HepG2 (cell line): ENCODE measurements around the gene HHATL. TPM values are rescaled to one million over a fixed set of nuclear protein-coding genes. Genes with fewer than 3 reads are reported as not detected.
A peak's percentile ranks its signal among the peaks of the same experiment; 100 is the strongest.

Source experiments
- ATAC-seq: fragments of 200-7000 bp; cut with Tn5 transposase; 3 replicates; pipeline ENCODE4 v1.9.1; 2020; ENCODE audit warnings: mild to moderate bottlenecking, moderate library complexity
- BruUV-seq: library from RNA; stranded (reverse); fragments of 400-500 nt; replicated peaks from 2 replicates; lab custom pipeline; 2021; lab: Mats Ljungman, UMichigan
- CTCF ChIA-PET: fragments of 300-600 bp; formaldehyde crosslinking; extraction: SDS; loops from one replicate; lab custom pipeline; 2021; ENCODE audit warnings: low total read pairs, inconsistent platforms, low intra/inter-chr PET ratio; lab: Yijun Ruan, JAX
- POLR2A ChIA-PET: fragments of 350-600 bp; sonication (Branson Sonifier 250); formaldehyde crosslinking; loops from one replicate; lab custom pipeline; 2020; ENCODE audit warnings: antibody characterized with exemption, inconsistent platforms; lab: Yijun Ruan, JAX
- DNase-seq: peaks from one replicate; pipeline ENCODE4 v3.0.0-alpha.2; 2015; ENCODE audit warnings: low spot score
- FAIRE-seq: peaks from 3 replicates; lab custom pipeline; 2011; peaks lifted over from hg19 to GRCh38; lab: Jason Lieb, UNC
- H2AFZ ChIP-seq: one replicate; pipeline ENCODE4 v1.6.1; 2011; ENCODE audit warnings: low read length, inconsistent platforms
- H3K27ac ChIP-seq: fragments of 300-600 bp; 3 replicates; pipeline ENCODE4 v1.8.0; 2011; ENCODE audit warnings: mixed run types, mild to moderate bottlenecking, mixed read lengths, low read length, inconsistent platforms; ENCODE audit not compliant: insufficient read depth; ENCODE audit errors: extremely low read length
- H3K27me3 ChIP-seq, 2 experiments: fragments of 200-600 bp in 1 of 2; 2 replicates in 1 of 2; 3 replicates in 1 of 2; pipeline versions ENCODE4 v1.6.0 to v1.8.0; 2011; ENCODE audit warnings: low read length in 2 of 2, mild to moderate bottlenecking in 2 of 2, moderate library complexity in 2 of 2, inconsistent platforms in 1 of 2; ENCODE audit not compliant: insufficient read depth in 2 of 2, control insufficient read depth in 1 of 2
- H3K36me3 ChIP-seq, 2 experiments: fragments of 200-600 bp in 1 of 2; replicated peaks in 1 of 2; 2 replicates in 1 of 2; 3 replicates in 1 of 2; pipeline versions ENCODE4 v1.5.1 to v1.8.0; 2011; ENCODE audit warnings: low read length in 2 of 2, inconsistent platforms in 1 of 2; ENCODE audit not compliant: insufficient read depth in 2 of 2, control insufficient read depth in 1 of 2
- H3K4me1 ChIP-seq: 2 replicates; pipeline ENCODE4 v1.5.1; 2012; ENCODE audit warnings: low read length, inconsistent platforms; ENCODE audit not compliant: insufficient read depth
- H3K4me2 ChIP-seq: 2 replicates; pipeline ENCODE4 v1.6.0; 2011; ENCODE audit warnings: low read depth, low read length, inconsistent platforms
- H3K4me3 ChIP-seq, 3 experiments: fragments of 200-600 bp in 1 of 3; sonication (generic), shearing (Covaris generic) in 1 of 3; replicated peaks in 1 of 3; 2 replicates each; pipeline ENCODE4 v1.5.1; 2011 to 2016; ENCODE audit warnings: low read length in 3 of 3, inconsistent platforms in 2 of 3, low read depth in 2 of 3, mild to moderate bottlenecking in 2 of 3, control low read depth in 1 of 3, mixed read lengths in 1 of 3; ENCODE audit not compliant: insufficient read depth in 1 of 3
- H3K79me2 ChIP-seq: one replicate; pipeline ENCODE4 v1.6.1; 2011; ENCODE audit warnings: low read length, inconsistent platforms; ENCODE audit not compliant: insufficient read depth
- H3K9ac ChIP-seq: 2 replicates; pipeline ENCODE4 v1.6.0; 2011; ENCODE audit warnings: mild to moderate bottlenecking, low read depth, low read length, inconsistent platforms; ENCODE audit not compliant: insufficient read depth
- H3K9me3 ChIP-seq: 2 replicates; pipeline ENCODE4 v1.5.1; 2012; ENCODE audit warnings: mild to moderate bottlenecking, low read length
- H4K20me1 ChIP-seq: 2 replicates; pipeline ENCODE4 v1.6.0; 2011; ENCODE audit warnings: inconsistent platforms, mild to moderate bottlenecking, low read length, moderate library complexity; ENCODE audit not compliant: insufficient read depth
- FOSL2 ChIP-seq: sonication (generic); formaldehyde crosslinking; IDR thresholded peaks from 2 replicates; pipeline ENCODE4 v1.4.0; 2020; ENCODE audit warnings: missing genetic modification reagents
- MAFF ChIP-seq: IDR thresholded peaks from 2 replicates; pipeline ENCODE4 v1.6.1; 2011; ENCODE audit warnings: low read depth, low read length, improper control_type of control experiment
- MED1 ChIP-seq: sonication (generic); formaldehyde crosslinking; IDR thresholded peaks from 2 replicates; pipeline ENCODE4 v1.4.0; 2020; ENCODE audit warnings: missing genetic modification reagents
- PAF1 ChIP-seq: IDR thresholded peaks from 2 replicates; pipeline ENCODE4 v1.6.1; 2016; ENCODE audit warnings: missing genetic modification reagents, missing compliant biosample characterization
- SOX13 ChIP-seq, 3 experiments: fragments of 450-650 bp in 1 of 3; sonication (generic) in 1 of 3; formaldehyde crosslinking in 1 of 3; IDR thresholded peaks in 2 of 3; conservative IDR thresholded peaks in 1 of 3; 2 replicates each; pipeline versions ENCODE4 v1.5.0 to v1.6.1; 2016 to 2020; ENCODE audit warnings: antibody characterized with exemption in 1 of 3, mild to moderate bottlenecking in 1 of 3, missing compliant biosample characterization in 1 of 3, missing genetic modification reagents in 1 of 3, moderate library complexity in 1 of 3
- SOX5 ChIP-seq: IDR thresholded peaks from 2 replicates; pipeline ENCODE4 v1.6.1; 2016; ENCODE audit warnings: borderline replicate concordance
- SP2 ChIP-seq: sonication (generic); formaldehyde crosslinking; IDR thresholded peaks from 2 replicates; pipeline ENCODE4 v1.5.1; 2020; ENCODE audit warnings: mild to moderate bottlenecking, missing genetic modification reagents
- TRIM24 ChIP-seq: sonication (generic); formaldehyde crosslinking; IDR thresholded peaks from 2 replicates; pipeline ENCODE4 v1.8.0; 2022; ENCODE audit warnings: mild to moderate bottlenecking, missing genetic modification reagents
- ZNF12 ChIP-seq: sonication (generic); formaldehyde crosslinking; IDR thresholded peaks from 2 replicates; pipeline ENCODE4 v1.5.0; 2020; ENCODE audit warnings: missing genetic modification reagents
- ZNF121 ChIP-seq: sonication (generic); formaldehyde crosslinking; IDR thresholded peaks from 2 replicates; pipeline ENCODE4 v1.5.0; 2020; ENCODE audit warnings: mild to moderate bottlenecking, missing genetic modification reagents
- WGBS: methylation state at CpG from one replicate; pipeline ENCODE4 v1.1.6; 2017; ENCODE audit warnings: low lambda C conversion rate; 5-methylcytosine and 5-hydroxymethylcytosine counted together
- in situ Hi-C: cut with HindIII; loops from 2 replicates; pipeline ENCODE4 v1.10.0; 2017; ENCODE audit warnings: low pct_unique_long_range_greater_than_20kb; ENCODE audit not compliant: extremely low pct_ligation_motif_present
- intact Hi-C: fragments of 100-400 bp; cut with micrococcal nuclease; formaldehyde crosslinking; loops from one replicate; pipeline ENCODE4 v1.10.0; 2022; ENCODE audit not compliant: unreplicated experiment
- polyA plus RNA-seq, 8 experiments: library from polyadenylated mRNA; depleted of rRNA in 3 of 8; stranded (reverse) in 7 of 8; unstranded in 1 of 8; fragments of >200 nt; fragmentation: Illumina TruSeq in 4 of 8; extraction: Trizol in 4 of 8; gene quantifications; 2 replicates each; pipeline versions ENCODE4 v1.2.1 to v1.2.3, GENCODE V29; 2011 to 2016; ENCODE audit warnings: low read depth in 4 of 8, missing spikeins in 1 of 8, mixed read lengths in 1 of 8; ENCODE audit not compliant: insufficient read depth in 1 of 8
- total RNA-seq, 5 experiments: library from RNA; depleted of rRNA; stranded (reverse); fragments of >200 nt; fragmentation: Illumina TruSeq; extraction: Trizol; gene quantifications; 2 replicates each; pipeline ENCODE4 v1.2.3, GENCODE V29; 2016; ENCODE audit warnings: low read depth in 1 of 5
- TF ChIP-seq, protein P1 (sequence below): sonication (generic); formaldehyde crosslinking; IDR thresholded peaks from 2 replicates; pipeline ENCODE4 v1.8.1; 2022; ENCODE audit warnings: low read depth, mild to moderate bottlenecking, missing genetic modification reagents

The HHATL gene
- total and polyA plus RNA-seq, 2 of the 13 experiments (the other 11 are each of a cell fraction or from before 2014, with no cell fraction given): 0.26 TPM; not detected in 1

- Histone ChIP-seq H3K4me1 (peaks cover 5% of the 10 kb centered on the region; the same call in 1 of the 2 replicates), H3K9me3 (no peaks in the 10 kb centered on the region), H3K9ac (no peak overlapping the region), H3K4me2 (no peak overlapping the region), H2AFZ (no peak overlapping the region), H3K79me2 (no peaks in the 10 kb centered on the region), H3K27me3 (peaks cover 3 to 41% of the 10 kb centered on the region in 2 experiments; a peak in 4 of 5 replicates), H3K4me3 (no peak overlapping the region), H3K27ac (no peak overlapping the region), H3K36me3 (no peaks in the 10 kb centered on the region), H4K20me1 (no peaks in the 10 kb centered on the region)
- no peak for TF ChIP-seq MED1 (CRISPR knock-in tag)
- peak; percentile 40; the same call in 1 of the 2 replicates for TF ChIP-seq ZNF121 (CRISPR knock-in tag)
- ChIA-PET POLR2A (no interaction called here), CTCF (no interaction called here)
- no peak for FAIRE-seq
- no peak for ATAC-seq
- in situ Hi-C loops: no loop called here
- 18% methylated on average over 5 of the region's 7 CpGs for WGBS
- intact Hi-C loops: no loop called here
- BruUV-seq: no TSS peak
- no peak for DNase-seq
Measured at GRCh38 chr3:42684632-42685362, 17.8 kb downstream of the HHATL start.

- Histone ChIP-seq H3K4me2 (no peak overlapping the region; the same call in 1 of the 2 replicates), H4K20me1 (no peaks in the 10 kb centered on the region), H3K9me3 (no peaks in the 10 kb centered on the region), H3K36me3 (no peaks in the 10 kb centered on the region), H3K27me3 (peaks cover 3 to 37% of the 10 kb centered on the region in 2 experiments; a peak in 4 of 5 replicates), H3K4me3 (no peak overlapping the region), H3K79me2 (no peaks in the 10 kb centered on the region), H3K4me1 (peaks cover 5% of the 10 kb centered on the region; the same call in 1 of the 2 replicates), H3K27ac (no peak overlapping the region), H3K9ac (no peak overlapping the region), H2AFZ (no peak overlapping the region)
- BruUV-seq: no TSS peak
- ChIA-PET CTCF (no interaction called here), POLR2A (interaction anchor here (1.0 kb wide), 1 partner anchor 18 kb away, joined by 3 read pairs; no protein-coding TSS in a partner anchor)
- intact Hi-C loops: no loop called here
- 2% methylated on average over 9 of the region's 10 CpGs for WGBS
- no peak for FAIRE-seq
- DNase-seq: peak; percentile 71
- in situ Hi-C loops: no loop called here
- ATAC-seq: peak; percentile 67
- TF ChIP-seq PAF1 (no peak), SOX5 (CRISPR knock-in tag) (peak; percentile 30; the same call in 1 of the 2 replicates), TRIM24 (CRISPR knock-in tag) (no peak), MAFF (peak; percentile 33; the same call in 1 of the 2 replicates), SOX13 (IDR thresholded peaks at IDR 0.05) (no peak), SOX13 (CRISPR knock-in tag; conservative IDR thresholded peaks at IDR 0.05 in 1 of 2, IDR thresholded peaks at IDR 0.05 in 1 of 2) (peak in 1 of 2 experiments; percentile 11; a peak in 1 of 4 replicates), ZNF12 (CRISPR knock-in tag) (0 out of 2 replicates have a peak, but pooled peaks have one; percentile 32), FOSL2 (peak; percentile 80), SP2 (CRISPR knock-in tag) (no peak)
- TF ChIP-seq, protein P1, sequence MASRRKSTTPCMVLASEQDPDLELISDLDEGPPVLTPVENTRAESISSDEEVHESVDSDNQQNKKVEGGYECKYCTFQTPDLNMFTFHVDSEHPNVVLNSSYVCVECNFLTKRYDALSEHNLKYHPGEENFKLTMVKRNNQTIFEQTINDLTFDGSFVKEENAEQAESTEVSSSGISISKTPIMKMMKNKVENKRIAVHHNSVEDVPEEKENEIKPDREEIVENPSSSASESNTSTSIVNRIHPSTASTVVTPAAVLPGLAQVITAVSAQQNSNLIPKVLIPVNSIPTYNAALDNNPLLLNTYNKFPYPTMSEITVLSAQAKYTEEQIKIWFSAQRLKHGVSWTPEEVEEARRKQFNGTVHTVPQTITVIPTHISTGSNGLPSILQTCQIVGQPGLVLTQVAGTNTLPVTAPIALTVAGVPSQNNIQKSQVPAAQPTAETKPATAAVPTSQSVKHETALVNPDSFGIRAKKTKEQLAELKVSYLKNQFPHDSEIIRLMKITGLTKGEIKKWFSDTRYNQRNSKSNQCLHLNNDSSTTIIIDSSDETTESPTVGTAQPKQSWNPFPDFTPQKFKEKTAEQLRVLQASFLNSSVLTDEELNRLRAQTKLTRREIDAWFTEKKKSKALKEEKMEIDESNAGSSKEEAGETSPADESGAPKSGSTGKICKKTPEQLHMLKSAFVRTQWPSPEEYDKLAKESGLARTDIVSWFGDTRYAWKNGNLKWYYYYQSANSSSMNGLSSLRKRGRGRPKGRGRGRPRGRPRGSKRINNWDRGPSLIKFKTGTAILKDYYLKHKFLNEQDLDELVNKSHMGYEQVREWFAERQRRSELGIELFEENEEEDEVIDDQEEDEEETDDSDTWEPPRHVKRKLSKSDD (CRISPR knock-in tag): no peak
Measured at GRCh38 chr3:42683875-42684598, 18.6 kb downstream of the HHATL start.
